HuH-7.5 (cell line): ENCODE results near the gene YWHAB.

ENCODE experiments used
- DNase-seq: peaks from one replicate; pipeline ENCODE4 v3.0.0; 2011; ENCODE audit warnings: low spot score

YWHAB gene

DNA sequence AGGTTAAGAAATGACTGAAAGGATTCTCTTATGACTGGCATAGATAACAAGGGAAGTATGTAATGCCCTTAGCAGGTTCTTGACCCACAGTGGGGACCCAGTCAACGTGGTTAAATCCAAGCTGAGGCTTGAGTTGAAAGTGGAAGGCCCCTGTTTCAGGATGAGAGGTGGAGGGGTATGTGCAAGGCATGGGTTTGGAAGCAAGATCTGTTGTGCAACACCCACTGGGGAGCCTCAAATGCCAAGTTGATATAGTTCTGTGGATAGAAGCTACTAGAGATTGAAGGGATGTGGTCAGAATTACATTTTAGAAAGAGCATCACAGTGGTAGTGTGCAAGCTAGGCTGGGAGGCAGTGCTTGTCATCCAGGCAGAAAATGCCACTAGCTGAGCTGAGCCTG lies 29.4 kb downstream of the YWHAB start:
- no peak for DNase-seq

- DNase-seq, result no peak
These were observed 31.1 kb downstream of the YWHAB start for GRCh38 chr20:44916586-44916985.

DNA sequence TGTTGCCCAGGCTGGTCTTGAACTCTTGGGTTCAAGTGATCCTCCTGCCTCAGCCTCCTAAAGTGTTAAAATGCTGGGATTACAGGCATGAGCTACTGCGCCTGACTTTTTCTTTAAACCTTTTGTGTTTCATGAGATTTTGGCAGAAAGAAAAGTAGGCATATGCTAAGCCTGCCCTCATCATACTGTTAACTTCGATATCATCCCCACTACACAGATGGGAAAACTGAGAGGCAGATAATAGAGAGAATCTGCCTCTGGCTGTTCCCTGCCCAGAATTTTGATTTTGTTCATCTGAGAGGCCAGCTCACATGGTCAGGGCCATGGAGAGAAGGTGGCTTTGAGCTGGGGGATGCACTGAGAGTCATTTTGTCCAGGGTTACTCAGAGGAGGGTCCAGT lies 31.9 kb downstream of the YWHAB start:
- DNase-seq, result no peak

- DNase-seq, result no peak
These were observed 32.8 kb downstream of the YWHAB start for GRCh38 chr20:44918342-44918741.

DNA sequence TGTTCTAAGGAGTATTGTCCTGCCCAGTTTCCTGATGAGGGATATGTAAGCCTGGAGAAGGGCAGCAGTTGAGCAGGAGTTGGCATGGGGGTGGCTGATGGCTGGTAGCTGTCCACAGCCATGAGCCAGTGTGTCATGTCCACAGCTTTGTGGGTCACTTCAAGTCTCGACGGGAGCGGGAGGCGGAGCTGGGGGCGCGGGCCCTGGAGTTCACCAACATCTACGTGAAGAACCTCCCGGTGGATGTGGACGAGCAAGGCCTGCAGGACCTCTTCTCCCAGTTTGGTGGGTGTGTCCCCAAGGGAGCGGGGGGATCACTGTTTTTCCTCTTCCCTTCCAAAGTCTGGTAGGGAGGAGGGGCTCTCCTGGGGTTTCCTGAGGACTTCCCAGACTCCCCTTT lies 33.3 kb downstream of the YWHAB start:
- no peak for DNase-seq

- no peak for DNase-seq
These were observed 35.9 kb downstream of the YWHAB start for GRCh38 chr20:44921447-44921846.

DNA sequence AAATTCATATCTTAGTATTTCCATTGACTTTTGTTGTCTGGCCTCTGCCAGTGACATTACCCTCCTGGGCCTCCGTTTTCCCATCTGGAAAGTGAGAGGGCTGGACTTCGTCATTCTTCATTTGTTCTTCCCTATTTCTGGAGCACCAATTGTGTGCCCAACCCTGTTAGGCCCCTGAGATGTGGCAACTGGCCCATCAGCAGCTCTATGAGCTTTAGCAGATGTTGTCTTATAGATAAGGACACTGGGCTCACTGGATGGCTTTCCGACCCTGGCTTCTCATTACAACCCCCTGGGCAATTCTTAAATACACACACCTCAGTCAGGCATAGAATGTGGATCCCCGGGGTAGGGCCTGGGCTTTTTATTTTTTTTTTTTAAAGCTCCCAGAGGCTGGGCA lies 39.0 kb downstream of the YWHAB start:
- no peak for DNase-seq

GRCh38 chr20:44928595-44928994 lies 43.1 kb downstream of the YWHAB start:
- DNase-seq, result no peak

DNA sequence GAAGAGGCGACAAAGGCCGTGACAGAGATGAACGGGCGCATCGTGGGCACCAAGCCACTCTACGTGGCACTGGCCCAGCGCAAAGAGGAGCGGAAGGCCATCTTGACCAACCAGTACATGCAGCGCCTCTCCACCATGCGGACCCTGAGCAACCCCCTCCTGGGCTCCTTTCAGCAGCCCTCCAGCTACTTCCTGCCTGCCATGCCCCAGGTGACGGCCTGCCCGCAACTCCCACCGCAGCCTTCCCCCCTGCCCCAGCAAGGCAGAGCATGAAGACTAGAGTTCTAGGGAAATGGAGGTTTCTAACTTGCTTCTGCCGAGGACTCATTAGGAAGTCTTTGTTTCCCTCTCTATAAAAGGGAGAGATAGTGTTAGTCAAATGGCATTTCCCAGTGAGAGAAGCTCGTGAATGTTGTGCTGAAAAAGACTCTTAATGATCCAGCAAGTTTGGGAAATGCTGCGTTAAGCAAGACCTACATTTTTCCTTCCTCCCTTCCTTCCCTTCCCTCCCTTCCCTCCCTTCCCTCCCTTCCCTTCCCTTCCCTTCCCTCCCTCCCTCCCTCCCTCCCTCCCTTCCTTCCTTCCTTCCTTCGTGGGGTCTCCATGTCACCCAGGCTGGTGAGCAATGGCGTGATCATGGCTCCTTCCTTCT lies 45.1 kb downstream of the YWHAB start:
- DNase-seq, result no peak

DNA sequence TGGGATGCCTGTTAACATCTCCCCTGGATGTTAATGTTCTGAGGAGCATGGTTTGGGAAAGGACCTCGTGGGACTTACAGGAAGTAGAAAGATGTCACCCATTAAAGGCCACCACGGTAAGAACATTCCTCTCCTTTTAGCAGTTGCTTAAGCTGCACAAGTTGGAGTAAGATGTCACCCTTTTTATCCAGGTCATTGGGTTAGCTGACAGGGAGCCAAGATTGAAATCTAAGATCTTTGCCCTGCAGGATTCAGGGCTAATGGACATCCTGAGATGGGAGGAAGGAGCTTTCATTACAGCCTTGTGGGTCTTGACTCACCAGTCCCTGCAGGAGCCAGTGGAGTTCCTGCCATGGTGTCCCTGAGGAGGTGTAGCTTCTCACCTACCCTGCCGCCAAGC lies 46.4 kb downstream of the YWHAB start:
- DNase-seq, result no peak

DNA sequence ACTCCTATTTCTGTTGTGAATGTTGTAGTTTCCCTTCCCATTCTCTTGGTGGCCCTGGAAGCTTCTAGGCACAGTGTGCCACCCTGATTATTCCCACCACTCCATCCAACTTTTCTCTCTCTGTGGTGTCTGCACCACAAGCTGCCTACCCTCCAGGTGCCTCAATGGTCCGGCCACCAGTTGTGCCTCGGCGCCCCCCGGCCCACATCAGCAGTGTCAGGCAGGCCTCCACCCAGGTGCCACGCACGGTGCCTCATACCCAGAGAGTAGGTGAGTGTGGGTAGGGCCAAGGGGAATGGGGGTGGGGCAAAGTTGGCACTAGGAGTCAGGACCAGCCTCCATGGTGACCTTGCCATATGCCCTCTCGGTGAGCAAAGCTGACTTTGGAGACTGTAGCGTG lies 47.4 kb downstream of the YWHAB start:
- no peak for DNase-seq

- DNase-seq, result no peak
These were observed 51.0 kb downstream of the YWHAB start for GRCh38 chr20:44936510-44936909.

DNA sequence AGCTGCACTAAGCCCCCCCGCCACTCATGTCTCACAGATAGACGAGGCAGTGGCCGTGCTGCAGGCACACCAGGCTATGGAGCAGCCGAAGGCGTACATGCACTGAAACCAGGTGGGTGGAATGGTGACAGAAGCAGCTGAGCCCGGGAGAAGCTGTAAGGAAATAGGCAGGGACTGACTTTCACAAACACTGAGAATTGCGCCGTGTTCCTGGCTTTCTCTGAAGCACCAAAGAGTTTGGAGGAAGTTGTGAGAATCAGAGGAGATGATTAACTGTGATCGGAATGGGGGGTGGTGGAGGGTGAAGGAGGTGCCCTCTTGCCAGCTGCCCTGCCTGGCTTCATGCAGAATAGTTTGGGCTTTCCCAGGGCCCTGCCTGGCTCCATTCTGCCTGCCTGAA lies 53.1 kb downstream of the YWHAB start:
- DNase-seq, result no peak

DNA sequence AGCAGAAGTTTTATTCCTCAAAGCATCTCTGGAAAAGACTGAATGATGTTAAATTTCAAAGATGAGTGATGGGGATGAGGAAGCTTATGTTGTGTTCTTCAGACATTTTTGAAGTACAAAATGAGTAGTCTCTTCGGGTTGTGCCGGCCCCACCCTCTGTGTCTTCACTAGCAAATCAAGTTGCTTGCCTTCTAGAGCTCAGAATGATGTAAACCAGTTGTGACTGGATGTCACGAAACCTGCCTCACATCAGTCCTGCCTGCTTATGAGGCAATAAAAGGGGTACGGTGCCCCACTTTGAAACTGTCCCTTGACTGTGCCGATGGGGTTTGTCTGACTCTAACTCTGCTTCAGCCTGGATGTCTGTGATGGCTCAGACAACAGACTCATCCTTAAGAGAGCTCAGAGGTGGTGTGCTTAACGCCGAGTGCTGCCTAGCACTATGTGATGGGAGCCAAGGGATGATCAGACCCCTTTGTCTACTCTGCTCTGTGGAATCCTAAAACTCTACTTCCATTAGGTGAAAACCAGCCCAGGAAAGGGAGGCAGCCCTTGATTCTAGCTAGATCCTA lies 55.7 kb downstream of the YWHAB start:
- DNase-seq, result no peak

DNA sequence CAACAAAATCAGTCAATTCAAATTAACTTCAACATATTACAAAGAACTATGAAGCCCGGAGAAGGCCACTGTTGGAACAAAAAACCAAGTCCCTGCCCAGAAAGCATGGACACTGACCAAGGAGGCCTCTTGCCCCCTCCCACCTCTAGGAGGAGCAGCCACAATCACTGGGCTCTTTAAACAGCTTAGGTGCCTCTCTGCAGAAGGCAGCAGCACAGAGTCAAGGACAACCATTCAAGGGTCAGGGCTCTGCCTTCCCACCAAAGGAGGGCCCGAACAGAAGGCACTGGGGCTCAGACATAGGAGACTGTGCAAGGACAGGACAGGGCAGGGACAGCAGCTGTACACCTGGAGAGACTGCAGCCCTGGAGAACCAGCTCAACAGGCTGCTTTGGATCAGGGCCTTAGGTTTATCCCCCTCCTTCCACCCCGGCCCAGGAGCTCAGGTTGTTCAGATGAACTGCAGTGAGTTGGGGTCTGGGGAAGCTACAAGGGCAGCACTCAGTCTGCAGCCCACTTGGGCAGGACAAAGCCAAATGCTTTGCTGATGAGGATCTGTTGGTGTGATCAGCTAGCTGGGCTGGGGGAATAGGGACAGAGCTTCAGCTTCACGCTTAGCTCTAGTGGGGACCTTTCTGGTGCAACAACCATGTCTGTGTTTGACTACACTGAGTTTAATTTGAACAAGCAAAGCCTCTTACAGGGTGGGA lies 56.9 kb downstream of the YWHAB start:
- DNase-seq, result no peak

- DNase-seq, result no peak
These were observed 58.3 kb downstream of the YWHAB start for GRCh38 chr20:44943828-44944227.

- DNase-seq, result no peak
These were observed 59.8 kb downstream of the YWHAB start for GRCh38 chr20:44945261-44945660.

DNA sequence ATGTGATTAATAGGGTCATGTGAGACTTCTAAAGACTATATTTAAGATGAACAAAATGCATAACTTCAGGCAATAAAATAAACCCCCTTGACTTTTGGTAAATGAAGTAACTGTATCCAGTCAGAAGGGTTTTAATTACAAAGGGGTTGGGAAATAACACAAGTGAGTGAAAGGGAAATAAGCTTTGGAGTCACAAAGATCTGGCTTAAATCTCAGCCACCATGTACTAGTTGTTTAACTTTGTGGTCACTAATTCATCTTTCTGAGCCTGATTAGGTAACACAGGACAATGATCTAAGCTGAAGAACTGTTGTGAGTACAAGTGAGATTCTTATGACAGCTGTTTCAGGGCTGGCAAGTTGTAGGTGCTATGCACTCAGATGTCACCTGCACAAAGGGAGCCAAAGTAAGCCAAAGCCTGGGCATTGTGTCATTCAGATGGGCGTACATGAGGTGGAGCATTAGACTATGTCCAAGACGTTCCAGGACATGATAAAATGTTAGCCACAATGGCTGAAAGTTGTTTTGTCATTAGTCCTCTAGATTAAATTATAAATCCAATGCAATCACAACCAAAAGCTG lies 60.9 kb downstream of the YWHAB start:
- no peak for DNase-seq

DNA sequence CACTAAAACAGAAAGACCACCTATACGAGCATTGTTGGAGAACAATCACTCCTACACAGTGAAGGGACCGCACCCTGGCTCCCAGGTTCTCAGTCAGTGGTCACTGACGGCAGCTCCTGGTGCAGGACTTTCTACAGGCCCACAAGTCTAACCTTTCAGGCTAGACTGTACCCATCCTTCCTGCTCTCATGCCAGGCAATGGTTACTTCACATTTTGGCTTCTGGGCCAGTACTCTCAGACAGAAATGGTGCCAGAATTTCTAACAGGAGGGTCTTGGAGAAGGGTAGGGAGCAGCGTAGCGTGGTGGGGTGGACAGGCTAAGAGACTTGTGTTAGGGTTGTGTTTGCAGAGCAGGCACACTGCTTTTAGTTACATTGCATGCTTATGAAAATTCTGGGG lies 62.6 kb downstream of the YWHAB start:
- no peak for DNase-seq

GRCh38 chr20:44948513-44948912 lies 63.0 kb downstream of the YWHAB start:
- DNase-seq, result no peak

DNA sequence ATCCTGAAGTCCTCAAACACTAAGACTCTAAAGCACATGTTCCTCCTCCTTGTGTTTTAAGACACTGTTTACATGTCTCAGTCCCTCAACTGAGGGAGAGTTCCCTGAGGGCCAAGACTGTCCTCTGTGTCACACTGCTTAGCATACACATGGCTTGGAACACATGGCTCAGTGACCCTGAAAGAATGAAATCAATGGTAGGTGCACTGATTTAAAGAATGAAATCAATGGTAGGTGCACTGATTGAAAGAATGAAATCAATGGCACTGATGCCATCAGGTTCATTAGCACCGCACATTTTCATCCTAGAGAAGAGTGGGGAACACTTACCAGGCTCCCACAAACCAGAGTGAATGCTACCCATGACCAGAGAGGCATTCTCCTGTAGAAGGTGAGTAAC lies 64.9 kb downstream of the YWHAB start:
- DNase-seq, result no peak

GRCh38 chr20:44952731-44953130 lies 67.2 kb downstream of the YWHAB start:
- DNase-seq, result no peak

DNA sequence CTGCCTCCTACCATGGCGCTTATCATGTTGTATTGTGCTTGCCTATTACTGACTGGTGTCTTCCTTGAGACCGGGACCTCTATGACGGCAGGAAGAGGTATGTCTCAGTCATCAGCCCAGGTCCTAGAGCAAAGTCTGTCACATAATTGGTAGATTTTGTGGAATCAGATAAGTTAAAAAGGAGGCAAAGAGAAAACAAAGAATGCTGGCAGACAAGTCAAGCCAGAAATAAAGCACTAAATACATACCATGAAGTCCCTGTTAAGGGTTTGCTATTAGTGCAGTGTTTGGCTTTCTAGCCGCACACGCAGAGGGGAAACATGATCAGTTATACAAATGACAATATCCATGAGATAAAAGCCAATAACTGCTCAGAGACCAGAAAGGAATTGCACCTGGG lies 68.7 kb downstream of the YWHAB start:
- DNase-seq, result no peak
